NCI-H128 (cell line): ENCODE results near the gene ANO1.
"Not testable (repeated sequence)": the region's sequence is repeated elsewhere in the genome, so short reads cannot be mapped to it uniquely, and the experiment has no call there.

Source experiments
- DNase-seq: peaks from one replicate; lab custom pipeline; 2025; ENCODE audit not compliant: unreplicated experiment; lab: John Stamatoyannopoulos, UW

The ANO1 gene

GRCh38 chr11:70205049-70205725, 127.1 kb downstream of the ANO1 start:
- DNase-seq, result no peak

DNA sequence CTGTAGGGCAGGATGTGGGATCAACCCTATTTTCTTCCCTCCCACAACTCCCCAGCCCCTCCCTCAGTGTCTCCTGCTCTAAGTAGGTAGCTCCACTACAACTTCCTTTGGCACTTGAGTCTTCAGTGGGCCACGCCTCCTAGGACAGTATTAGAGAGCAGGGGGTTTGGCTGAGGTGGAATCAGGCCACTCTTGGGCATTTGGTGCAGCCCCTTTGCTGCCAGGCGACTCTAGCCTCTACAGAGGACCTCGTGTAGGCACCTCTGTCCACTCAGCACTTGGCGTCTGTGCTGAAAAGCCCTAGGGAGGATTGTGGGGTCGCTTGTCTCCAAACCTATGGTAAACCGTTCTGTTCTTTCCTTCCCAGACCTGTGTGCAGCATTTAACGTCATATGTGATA, 127.6 kb downstream of the ANO1 start:
- DNase-seq, result no peak

GRCh38 chr11:70206226-70206981, 128.3 kb downstream of the ANO1 start:
- no peak for DNase-seq

GRCh38 chr11:70206982-70207376, 128.9 kb downstream of the ANO1 start:
- DNase-seq, result no peak

DNA sequence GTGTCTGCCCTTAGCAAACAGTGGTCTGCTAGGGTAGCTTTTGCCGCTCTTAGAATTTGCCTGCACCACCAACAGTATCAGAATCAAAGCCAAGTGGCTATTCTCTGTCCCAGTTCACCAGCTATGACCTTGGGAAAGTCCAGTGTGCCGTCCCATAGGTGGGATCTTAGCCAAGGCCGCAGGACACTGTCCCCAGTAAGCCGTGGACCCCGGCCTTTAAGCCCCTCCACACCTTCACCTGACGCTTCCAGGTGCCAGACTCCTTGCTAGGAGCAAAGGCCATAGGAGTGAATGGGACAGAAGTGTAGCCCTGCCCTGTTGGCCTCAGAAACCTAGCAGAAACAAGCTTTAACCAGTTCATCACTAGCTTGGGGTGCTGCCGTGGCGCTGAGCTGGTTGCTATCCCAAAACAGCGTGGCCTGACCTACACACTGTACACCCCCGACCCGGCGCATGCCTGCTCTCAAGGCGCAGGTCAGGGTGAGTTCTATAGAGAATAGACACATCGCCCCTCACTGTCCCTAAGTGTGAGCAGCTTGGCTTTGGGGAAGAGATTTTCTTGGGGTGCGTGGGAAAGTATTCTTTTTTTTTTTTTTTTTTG, 129.5 kb downstream of the ANO1 start:
- DNase-seq, result no peak

- no peak for DNase-seq
Measured at GRCh38 chr11:70209391-70209912, 131.3 kb downstream of the ANO1 start.

- no peak for DNase-seq
Measured at GRCh38 chr11:70210051-70210501, 132.0 kb downstream of the ANO1 start.

GRCh38 chr11:70210530-70210929, 132.4 kb downstream of the ANO1 start:
- no peak for DNase-seq

DNA sequence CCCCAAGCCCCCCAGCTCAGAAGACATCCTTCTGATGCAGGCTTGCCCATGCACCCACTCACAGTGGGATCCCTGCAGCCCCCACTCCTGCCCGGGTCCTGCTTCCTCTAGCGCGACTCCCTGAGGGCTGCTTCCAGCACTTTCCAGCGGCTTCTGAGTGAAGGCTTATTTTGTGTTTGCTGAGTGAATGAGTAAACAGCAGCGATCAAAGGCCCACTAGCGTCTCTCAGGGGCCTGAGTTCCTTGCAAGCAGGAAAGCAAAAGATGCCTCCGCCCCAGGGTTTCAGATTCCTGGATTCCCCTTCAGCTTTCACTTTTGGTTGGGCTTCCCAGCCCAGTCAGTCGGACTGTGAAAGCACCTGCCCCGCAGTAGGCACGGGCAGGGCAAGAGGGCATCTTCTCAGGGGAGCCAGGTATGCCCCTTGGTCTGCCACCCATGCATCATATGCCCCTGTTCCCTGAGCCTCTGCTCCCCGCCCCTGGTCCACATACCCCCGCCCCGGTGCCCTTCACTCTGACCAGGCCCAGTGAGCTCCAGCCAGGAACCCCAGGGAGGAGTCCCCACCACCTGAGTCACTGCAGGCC, 134.2 kb downstream of the ANO1 start:
- no peak for DNase-seq

GRCh38 chr11:70217388-70217787, 139.3 kb downstream of the ANO1 start:
- not testable (repeated sequence) for DNase-seq

- DNase-seq, result not testable (repeated sequence)
Measured at GRCh38 chr11:70218076-70218475, 140.0 kb downstream of the ANO1 start.

DNA sequence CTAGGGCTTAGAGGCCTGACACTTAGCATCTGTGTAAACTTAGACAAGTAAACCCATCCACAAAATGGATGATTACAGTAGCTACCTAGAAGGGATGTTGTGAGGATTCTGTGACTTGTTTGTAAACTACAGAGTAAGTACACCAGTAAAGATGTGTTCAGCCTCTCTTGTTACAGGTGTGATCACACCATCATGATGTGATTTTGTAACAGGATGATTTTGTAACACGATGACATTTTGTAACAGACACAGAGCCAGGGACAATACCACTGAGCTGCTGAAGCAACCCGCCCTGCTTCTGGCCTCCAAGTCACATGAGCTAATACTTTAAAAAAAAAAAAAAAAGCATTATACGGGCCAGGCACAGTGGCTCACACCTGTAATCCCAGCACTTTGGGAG, 142.0 kb downstream of the ANO1 start:
- DNase-seq, result no peak

DNA sequence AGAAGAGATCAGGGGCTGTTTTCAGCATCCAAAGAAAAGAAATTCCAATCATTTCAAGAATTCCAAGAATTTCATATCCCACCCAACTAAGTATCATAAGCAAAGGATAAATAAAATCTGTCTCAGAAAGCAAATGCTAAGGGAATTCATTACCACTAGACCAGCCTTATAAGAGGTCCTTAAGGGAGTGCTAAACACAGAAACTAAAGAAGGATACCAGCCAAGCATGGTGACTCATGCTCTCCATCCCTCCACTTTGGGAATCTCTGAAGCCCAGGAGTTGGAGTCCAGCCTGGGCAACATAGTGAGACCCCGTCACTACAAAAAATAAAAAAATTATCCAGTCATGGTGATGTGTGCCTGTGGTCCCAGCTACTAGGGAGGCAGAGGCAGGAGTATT, 142.8 kb downstream of the ANO1 start:
- no peak for DNase-seq

DNA sequence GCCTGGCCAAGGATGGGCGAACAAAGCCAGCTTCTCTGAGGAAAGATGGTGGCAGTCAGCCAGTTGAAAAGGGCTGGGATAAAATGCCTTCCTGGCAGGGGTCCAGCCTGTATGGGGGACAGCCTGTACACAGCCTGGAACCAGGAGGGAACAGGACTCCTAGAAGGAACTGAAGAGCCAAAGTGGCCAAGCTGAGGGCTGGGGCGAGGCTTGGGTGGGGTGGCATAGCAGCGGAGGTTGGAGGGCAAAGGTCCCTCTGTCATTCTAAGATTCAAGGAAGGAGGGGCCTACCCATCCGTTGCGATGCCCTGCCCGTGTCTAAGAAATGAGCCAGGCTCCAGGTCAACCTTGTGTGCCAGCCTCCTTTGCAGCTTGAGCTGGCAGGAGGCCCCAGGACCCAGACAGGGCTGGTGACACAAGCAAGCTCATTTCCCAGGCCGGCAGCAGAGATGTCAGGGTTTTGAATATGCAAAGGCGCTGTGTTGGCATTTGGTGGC, 147.6 kb downstream of the ANO1 start:
- DNase-seq, result no peak

- no peak for DNase-seq
Measured at GRCh38 chr11:70226183-70226582, 148.1 kb downstream of the ANO1 start.

- DNase-seq, result no peak
Measured at GRCh38 chr11:70226967-70227366, 148.8 kb downstream of the ANO1 start.

DNA sequence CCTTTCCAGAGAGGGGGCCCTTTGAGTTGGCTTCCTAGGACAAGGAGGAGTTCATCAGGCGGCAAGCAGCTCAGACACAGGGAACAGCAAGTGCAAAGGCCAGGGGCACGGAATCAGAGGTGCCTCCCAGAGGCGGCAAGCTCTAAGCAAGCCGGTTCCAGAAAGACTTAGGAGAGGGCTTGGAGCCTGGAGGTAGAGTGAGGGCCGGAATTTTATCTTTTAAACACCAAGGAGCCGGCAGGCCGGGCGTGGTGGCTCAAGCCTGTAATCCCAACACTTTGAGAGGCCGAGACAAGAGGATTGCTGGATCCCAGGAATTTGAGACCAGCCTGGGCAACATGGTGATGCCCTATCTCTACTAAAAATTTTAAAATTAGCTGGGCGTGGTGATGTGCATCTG, 151.6 kb downstream of the ANO1 start:
- DNase-seq, result no peak

DNA sequence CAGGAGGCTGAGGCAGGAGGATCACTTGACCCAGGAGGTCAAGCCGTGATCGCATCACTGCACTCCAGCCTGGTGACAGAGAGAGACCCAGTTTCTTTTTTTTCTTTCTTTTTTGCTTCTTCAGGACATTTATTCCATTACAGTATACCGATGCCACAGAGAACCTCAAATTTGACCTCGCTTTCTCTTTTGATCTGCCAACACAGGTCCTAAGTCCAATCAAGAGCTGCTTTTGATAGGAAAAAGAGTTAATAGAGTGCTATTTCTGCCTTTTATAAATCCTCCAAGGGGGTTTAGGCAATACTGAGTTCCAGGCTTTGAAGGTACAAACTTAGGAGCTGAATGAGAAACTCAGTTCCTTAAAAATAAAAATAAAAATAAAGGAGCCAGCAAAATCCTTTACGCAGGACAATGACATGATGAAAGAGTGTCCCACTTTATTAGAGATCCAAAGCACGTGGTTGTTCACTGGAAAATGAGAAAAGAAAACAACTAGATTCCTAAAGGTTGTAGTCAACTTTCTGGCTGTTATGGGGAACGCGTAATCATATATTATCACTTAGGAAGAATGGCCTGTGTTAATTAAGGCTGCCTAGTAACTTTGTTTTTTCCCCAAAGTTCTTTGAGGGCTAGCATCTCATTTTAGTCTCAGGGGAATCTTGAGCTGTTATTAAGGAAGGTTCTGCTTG, 152.2 kb downstream of the ANO1 start:
- no peak for DNase-seq

- DNase-seq, result no peak
Measured at GRCh38 chr11:70230840-70231710, 153.0 kb downstream of the ANO1 start.

DNA sequence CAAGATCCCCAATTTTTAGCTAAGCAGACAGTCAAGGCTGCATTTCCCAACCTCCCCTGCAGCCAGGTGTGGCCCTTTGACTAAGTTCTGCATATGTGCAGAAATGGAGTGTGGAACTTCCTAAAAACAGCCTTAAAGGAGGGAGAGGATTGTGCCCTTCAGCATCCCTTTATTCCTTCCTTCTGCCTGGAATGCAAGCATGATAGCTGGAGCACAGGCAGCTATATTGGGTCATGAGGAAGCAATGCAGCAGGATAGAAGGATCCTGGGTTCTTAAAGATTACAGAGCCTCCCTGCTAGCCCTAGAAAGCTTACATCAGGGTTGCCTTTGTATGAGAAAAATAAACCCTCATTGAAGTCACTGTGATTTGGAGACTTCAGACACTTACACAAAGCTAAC, 154.9 kb downstream of the ANO1 start:
- no peak for DNase-seq
